ENCODE measurements around the gene CDKL5.

The CDKL5 gene

GRCh38 chrX:18649498-18649951 is 224.1 kb downstream of the CDKL5 start:
- no peak for DNase-seq (ENCODE audit: low spot score)

- DNase-seq (ENCODE audit: low spot score) = no peak
These were observed 225.3 kb downstream of the CDKL5 start for GRCh38 chrX:18650662-18651061.

GRCh38 chrX:18652636-18653035 is 227.2 kb downstream of the CDKL5 start:
- DNase-seq (ENCODE audit: low spot score) = no peak

- DNase-seq (ENCODE audit: low spot score) = peak; percentile 57
These were observed 229.7 kb downstream of the CDKL5 start for GRCh38 chrX:18654875-18655836.

- no peak for DNase-seq (ENCODE audit: low spot score)
These were observed 235.9 kb downstream of the CDKL5 start for GRCh38 chrX:18661273-18661672.

- no peak for DNase-seq (ENCODE audit: low spot score)
These were observed 239.5 kb downstream of the CDKL5 start for GRCh38 chrX:18664947-18665346.

GRCh38 chrX:18666614-18667013 is 241.2 kb downstream of the CDKL5 start:
- DNase-seq (ENCODE audit: low spot score) = no peak

GRCh38 chrX:18668071-18668835 is 242.8 kb downstream of the CDKL5 start:
- peak; percentile 1 for DNase-seq (ENCODE audit: low spot score)

GRCh38 chrX:18672008-18672407 is 246.6 kb downstream of the CDKL5 start, which contains the start of gene RS1:
Gene RS1 (minus strand): TSS chrX:18672108. CDS start chrX:18672068, 40 bp downstream.
- no peak for DNase-seq (ENCODE audit: low spot score)

GRCh38 chrX:18674417-18674787 is 249.0 kb downstream of the CDKL5 start:
- no peak for DNase-seq (ENCODE audit: low spot score)

GRCh38 chrX:18674788-18675735 is 249.7 kb downstream of the CDKL5 start:
- peak; percentile 86 for DNase-seq (ENCODE audit: low spot score)

- DNase-seq (ENCODE audit: low spot score) = peak; percentile 7
These were observed 250.6 kb downstream of the CDKL5 start for GRCh38 chrX:18676050-18676449.

- peak; percentile 30 for DNase-seq (ENCODE audit: low spot score)
These were observed 251.1 kb downstream of the CDKL5 start for GRCh38 chrX:18676470-18676869.

GRCh38 chrX:18677161-18677869 is 251.9 kb downstream of the CDKL5 start:
- no peak for DNase-seq (ENCODE audit: low spot score)

- DNase-seq (ENCODE audit: low spot score) = peak; percentile 23
These were observed 256.6 kb downstream of the CDKL5 start for GRCh38 chrX:18681996-18682395.

GRCh38 chrX:18682979-18683387 is 257.6 kb downstream of the CDKL5 start:
- DNase-seq (ENCODE audit: low spot score) = no peak

GRCh38 chrX:18687856-18688495 is 262.6 kb downstream of the CDKL5 start:
- DNase-seq (ENCODE audit: low spot score) = no peak

- no peak for DNase-seq (ENCODE audit: low spot score)
These were observed 266.0 kb downstream of the CDKL5 start for GRCh38 chrX:18691431-18691830.

GRCh38 chrX:18692541-18692940 is 267.1 kb downstream of the CDKL5 start:
- no peak for DNase-seq (ENCODE audit: low spot score)

GRCh38 chrX:18696653-18697052 is 271.2 kb downstream of the CDKL5 start:
- no peak for DNase-seq (ENCODE audit: low spot score)

Data from cerebellar cortex (tissue), 1 donor.